Skin of body (tissue), 2 donors: Measurements from ENCODE around the gene PSMA5. TPM values are rescaled to one million over a fixed set of nuclear protein-coding genes. Genes with fewer than 3 reads are reported as not detected.
"Not testable (repeated sequence)": the region's sequence is repeated elsewhere in the genome, so short reads cannot be mapped to it uniquely, and the experiment has no call there.

ENCODE experiments used
- DNase-seq: peaks from one replicate; lab custom pipeline; 2025; lab: John Stamatoyannopoulos, UW
- total RNA-seq: library from RNA; depleted of rRNA; stranded (reverse); fragments of >200 nt; gene quantifications from one replicate; pipeline ENCODE4 v1.2.3, GENCODE V29; 2014

Gene PSMA5
- 24.6 TPM for total RNA-seq

- DNase-seq: peak; percentile 98
Observed at GRCh38 chr1:109426281-109427170, at the start of gene PSMA5. PSMA5 (minus strand) TSS chr1:109426448; CDS start chr1:109426330, 118 bp downstream.

DNA sequence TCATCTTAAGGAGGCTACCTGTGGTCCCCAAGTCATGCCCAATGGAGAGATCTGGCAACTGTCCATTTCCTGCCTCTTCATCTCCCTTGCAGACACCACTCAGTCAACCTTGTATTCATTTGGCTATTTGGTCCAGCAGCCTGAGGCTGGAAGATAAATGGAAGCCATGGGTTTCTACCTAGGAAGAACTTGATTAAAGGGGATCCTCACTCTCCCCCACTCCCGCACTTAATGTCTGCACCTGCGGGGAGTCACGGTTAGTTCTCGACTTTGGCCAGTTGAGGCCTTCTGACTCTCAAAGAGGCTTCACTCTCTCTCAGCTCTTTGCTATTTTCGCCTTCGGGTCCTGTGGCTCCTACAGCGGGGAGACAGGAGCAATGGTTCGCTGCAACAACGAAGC is 49.0 kb upstream of the PSMA5 start:
- no peak for DNase-seq

DNA sequence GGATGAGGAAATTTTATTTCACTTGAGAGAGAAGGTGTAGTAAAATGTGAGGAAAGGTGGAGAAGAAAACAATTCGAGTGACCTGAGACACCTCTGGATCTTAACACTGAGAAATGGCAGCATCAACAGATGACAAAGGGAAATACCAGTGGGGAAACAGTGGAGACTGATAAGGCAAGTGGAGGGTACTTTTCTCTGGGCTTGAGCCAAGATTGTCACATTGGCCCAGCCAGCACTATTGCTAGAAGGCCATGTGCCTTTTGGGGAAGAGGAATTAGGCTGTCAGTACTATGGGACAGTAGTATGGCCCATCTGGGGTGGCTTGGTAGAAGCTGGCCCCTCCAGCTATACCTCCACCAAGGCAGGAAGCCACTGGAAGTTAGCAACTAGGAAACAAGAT is 48.4 kb upstream of the PSMA5 start:
- no peak for DNase-seq

- DNase-seq: not testable (repeated sequence)
Observed at GRCh38 chr1:109473284-109474057, 47.2 kb upstream of the PSMA5 start.

GRCh38 chr1:109472779-109473178 is 46.5 kb upstream of the PSMA5 start:
- DNase-seq: no peak

GRCh38 chr1:109470245-109470644 is 44.0 kb upstream of the PSMA5 start:
- no peak for DNase-seq

DNA sequence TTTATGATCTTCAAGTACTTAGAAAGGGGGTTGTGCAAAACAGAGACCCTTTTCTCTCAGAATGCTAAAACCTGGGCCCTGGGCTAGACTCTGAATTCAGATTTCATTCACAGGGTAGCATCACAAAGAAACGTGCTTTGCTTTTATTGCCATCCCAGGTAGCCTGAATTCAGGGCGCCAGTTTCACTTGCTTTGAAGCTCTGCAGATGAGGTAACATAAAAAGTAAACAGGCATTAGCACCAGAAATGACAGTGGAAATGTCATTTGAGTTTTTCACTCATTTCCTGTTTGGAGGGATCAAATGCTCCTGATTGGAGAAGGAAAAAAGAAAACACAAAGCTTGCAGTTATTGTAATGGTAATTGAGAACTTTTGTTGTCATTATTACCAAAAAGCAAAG is 42.7 kb upstream of the PSMA5 start:
- DNase-seq: no peak

DNA sequence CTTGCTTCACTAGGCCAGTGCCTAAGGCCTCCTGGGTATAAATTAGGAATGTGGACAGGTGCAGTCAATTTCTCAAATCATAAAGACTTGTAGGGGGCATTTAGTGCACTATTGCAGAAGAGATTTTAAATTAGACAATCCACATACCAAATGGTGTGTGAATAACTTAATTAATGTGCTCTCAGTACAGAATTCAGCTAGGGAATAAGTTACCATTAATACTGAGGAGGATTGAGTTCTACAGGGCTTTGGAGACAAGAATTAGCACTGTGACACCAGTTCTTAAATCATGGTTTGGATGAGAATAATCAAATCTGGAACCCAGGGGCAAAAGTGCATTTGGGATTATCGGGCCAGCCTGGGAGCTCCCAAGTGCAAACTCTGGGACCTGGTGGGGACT is 41.8 kb upstream of the PSMA5 start:
- no peak for DNase-seq

DNA sequence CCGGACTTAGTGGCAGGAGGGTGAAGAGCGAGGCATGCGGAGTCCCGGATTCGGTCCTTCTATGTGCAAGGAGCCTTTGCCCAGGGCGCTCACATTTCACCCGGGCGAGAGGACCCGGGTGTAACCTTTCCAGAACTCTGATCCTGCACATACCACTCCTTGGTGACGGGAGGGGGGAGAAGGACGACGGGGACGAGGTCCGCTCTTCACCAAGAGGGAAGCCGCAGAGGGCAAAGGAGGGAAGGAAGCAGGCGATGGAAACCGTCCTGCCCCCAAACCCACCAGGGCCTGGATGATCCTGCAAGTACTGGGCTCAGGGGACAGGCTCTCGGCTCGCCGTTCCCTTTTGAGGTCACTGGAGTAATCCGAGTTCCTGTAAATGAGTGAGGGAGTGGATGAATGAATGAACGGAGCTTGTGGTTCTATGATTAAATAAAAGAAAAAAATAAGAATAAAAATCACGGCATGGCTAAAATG is 41.1 kb upstream of the PSMA5 start:
- DNase-seq: no peak

- DNase-seq: no peak
Observed at GRCh38 chr1:109466452-109467300, 40.4 kb upstream of the PSMA5 start, which contains the start of gene SYPL2. SYPL2 (plus strand) TSS chr1:109466546; CDS start chr1:109466844, 298 bp downstream.

GRCh38 chr1:109466125-109466451 is 39.8 kb upstream of the PSMA5 start:
- DNase-seq: no peak

DNA sequence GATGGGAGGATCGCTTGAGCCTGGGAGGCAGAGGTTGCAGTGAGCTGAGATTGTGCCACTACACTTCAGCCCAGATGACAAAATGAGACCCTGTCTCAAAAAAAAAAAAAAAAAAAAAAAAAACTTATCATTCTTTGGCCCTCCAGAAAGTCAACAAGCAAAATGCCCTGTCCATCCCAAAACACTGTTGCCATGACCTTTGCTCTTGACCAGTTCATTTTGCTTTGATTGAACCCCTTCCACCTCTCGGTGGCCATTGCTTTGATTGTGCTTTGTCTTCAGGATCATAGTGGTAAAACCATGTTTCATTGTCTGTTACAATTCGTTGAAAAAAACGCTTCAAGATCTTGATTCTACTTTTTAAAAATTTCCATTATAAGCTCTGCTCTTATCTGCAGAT is 31.6 kb upstream of the PSMA5 start:
- DNase-seq: no peak

- DNase-seq: no peak
Observed at GRCh38 chr1:109454497-109455133, 28.4 kb upstream of the PSMA5 start.

- DNase-seq: no peak
Observed at GRCh38 chr1:109447524-109447923, 21.3 kb upstream of the PSMA5 start.

DNA sequence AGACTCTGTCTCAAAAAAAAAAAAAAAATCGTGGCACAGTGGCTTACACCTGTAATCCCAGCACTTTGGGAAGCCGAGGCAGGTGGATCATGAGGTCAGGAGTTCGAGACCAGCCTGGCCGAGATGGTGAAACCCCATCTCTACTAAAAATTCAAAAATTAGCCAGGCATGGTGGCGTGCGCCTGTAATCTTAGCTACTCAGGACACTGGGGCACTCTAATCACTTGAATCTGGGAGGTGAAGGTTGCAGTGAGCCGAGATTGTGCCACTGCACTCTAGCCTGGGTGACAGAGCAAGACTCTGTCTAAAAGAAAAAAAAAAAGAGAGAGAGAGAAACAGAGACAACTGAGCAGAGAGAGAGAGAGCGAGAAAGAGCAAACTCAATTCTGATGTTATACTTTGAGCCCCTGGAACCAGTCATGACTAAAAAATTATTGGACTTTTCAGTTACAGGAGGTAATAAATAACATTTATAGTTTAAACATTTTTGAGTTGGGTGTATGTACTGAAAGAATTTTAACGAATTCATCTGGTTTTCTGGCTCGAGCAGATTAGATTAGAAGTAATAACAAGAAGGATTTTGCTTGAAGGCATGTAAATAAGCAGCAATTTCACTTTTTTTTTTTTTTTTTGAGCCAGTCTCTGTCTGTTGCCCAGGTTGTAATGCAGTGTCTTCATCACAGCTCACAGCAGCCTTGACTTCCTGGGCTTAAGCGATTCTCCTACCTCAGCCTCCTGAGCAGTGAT is 19.9 kb upstream of the PSMA5 start:
- DNase-seq: not testable (repeated sequence)

DNA sequence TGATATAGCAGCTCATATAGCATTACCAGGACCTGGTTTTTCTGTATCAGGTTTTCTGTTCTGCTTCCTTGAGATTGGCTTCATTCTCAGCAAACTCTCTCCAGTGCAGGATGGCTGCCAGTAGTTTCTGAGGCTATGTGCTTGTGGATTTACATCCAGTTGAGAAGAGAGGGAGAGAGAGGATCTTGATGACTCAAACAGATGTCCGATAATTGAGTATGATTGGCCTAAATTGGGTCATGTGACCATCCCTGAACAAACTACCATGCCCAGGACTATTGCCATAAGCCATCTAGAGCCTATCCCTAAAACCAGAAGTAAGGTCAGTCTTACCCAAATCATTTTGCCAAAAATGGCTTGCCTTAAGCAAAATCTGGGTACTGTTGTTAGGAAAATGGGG is 18.1 kb upstream of the PSMA5 start:
- no peak for DNase-seq

- no peak for DNase-seq
Observed at GRCh38 chr1:109443476-109443875, 17.2 kb upstream of the PSMA5 start.

DNA sequence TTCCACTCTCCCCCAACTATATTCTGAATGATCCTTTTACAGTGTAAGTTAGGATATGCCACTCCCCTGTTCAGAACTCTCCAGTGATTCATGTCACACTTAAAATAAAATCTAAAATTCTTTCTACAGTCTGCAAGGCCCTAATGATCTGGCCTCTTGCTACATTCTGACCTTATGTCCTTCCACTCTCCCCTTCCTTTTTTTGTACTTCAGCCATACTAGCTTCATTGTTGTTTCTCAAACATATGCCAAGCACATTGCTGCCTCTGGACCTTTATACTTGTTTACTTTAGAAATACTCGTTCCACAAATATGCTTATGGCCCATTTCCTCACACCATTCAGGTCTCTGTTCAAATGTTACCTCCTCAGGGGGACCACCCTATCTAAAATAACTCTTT is 14.8 kb upstream of the PSMA5 start:
- no peak for DNase-seq

DNA sequence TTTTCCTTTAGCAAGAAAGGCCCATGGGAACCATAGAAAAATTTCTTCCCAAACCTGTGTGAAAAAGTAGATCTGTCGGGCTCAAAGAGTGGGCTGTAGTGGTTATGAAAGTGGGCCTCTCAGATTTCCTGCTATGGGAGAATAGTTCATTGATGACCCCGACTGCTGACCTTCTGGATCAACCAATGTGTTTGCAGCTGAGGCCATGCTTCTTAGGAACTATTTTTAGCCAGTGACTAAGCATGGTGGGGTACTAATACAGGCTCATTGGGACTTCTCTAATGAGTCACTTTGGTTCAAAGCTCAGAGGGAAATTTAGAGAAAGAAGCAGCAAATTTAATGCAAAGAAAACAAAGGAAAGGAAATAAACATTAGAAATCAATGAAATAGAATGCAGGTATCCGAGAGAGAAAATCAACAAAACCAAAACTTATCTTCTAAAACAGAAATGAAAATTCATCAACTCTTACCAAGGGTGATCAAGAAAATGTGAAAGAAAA is 12.6 kb upstream of the PSMA5 start:
- DNase-seq: no peak

DNA sequence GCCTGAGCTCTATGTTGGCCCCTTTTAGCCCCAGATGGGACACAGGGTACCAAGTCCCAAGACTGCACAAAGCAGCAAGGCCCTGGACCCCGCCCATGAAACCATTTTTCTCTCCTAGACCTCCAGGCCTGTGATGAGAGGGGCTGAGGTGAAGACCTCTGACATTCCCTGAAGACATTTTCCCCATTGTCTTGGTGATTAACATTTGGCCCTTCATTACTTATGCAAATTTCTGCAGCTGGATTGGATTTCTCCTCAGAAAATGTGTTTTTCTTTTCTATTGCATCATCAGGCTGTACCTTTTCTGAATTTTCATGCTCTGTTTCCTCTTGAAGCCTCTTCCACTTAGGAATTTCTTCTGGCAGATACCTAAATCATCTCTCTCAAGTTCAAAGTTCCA is 8.2 kb upstream of the PSMA5 start:
- no peak for DNase-seq
